GM21390 (cell line): ENCODE data around the gene GPSM3.
"Not testable (repeated sequence)": the region's sequence is repeated elsewhere in the genome, so short reads cannot be mapped to it uniquely, and the experiment has no call there.

Experiments
- ATAC-seq: cut with Tn5 transposase; IDR thresholded peaks from one replicate; pipeline ENCODE4 v1.9.1; 2021; ENCODE audit not compliant: unreplicated experiment

Gene GPSM3

GRCh38 chr6:32152769-32153563, 39.5 kb downstream of the GPSM3 start:
- no peak for ATAC-seq

GRCh38 chr6:32151863-32152768, 40.3 kb downstream of the GPSM3 start, which contains the start of gene PRRT1:
TSS of gene PRRT1 (minus strand) at chr6:32151939. CDS start at chr6:32151827, 112 bp downstream.
- no peak for ATAC-seq

- no peak for ATAC-seq
Measured at GRCh38 chr6:32151181-32151862, 41.1 kb downstream of the GPSM3 start.

- ATAC-seq = no peak
Measured at GRCh38 chr6:32149932-32150870, 42.2 kb downstream of the GPSM3 start.

GRCh38 chr6:32149092-32149755, 43.2 kb downstream of the GPSM3 start:
- ATAC-seq = no peak

GRCh38 chr6:32148289-32149091, 44.0 kb downstream of the GPSM3 start:
- no peak for ATAC-seq

GRCh38 chr6:32147401-32148132, 44.9 kb downstream of the GPSM3 start:
- ATAC-seq = no peak

GRCh38 chr6:32146687-32147086, 45.8 kb downstream of the GPSM3 start:
- no peak for ATAC-seq

- ATAC-seq = no peak
Measured at GRCh38 chr6:32146287-32146686, 46.2 kb downstream of the GPSM3 start.

GRCh38 chr6:32144238-32144637, 48.2 kb downstream of the GPSM3 start:
- ATAC-seq = not testable (repeated sequence)
